ENCODE measurements around the gene GPD1.
"Not testable (repeated sequence)": the region's sequence is repeated elsewhere in the genome, so short reads cannot be mapped to it uniquely, and the experiment has no call there.

Gene GPD1

GRCh38 chr12:50132505-50133135 lies 28.8 kb downstream of the GPD1 start:
- no peak for DNase-seq

GRCh38 chr12:50142993-50143392 lies 39.2 kb downstream of the GPD1 start:
- no peak for DNase-seq

GRCh38 chr12:50145439-50145838 lies 41.6 kb downstream of the GPD1 start:
- DNase-seq = no peak

GRCh38 chr12:50147281-50147680 lies 43.5 kb downstream of the GPD1 start:
- DNase-seq = no peak

- not testable (repeated sequence) for DNase-seq
Measured at GRCh38 chr12:50148011-50148410, 44.2 kb downstream of the GPD1 start.

DNA sequence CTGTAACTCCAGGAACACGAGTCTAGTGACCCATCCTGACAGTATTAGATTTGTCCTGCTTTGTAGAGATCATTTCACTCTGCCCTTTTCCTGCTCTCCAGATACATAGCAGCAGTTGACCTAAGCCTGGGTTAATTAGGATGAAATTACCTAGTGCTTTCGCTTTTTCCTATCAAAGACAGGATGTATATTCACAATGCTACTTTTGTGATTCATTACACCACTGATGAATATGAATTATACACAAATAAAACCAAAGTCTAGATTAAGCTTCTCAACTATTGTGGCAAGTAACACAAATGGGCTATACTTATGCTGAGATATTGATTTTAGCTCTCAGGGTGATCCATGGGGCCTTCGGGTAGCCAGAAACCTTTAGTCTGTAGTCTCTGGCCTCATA lies 45.5 kb downstream of the GPD1 start:
- DNase-seq = no peak

DNA sequence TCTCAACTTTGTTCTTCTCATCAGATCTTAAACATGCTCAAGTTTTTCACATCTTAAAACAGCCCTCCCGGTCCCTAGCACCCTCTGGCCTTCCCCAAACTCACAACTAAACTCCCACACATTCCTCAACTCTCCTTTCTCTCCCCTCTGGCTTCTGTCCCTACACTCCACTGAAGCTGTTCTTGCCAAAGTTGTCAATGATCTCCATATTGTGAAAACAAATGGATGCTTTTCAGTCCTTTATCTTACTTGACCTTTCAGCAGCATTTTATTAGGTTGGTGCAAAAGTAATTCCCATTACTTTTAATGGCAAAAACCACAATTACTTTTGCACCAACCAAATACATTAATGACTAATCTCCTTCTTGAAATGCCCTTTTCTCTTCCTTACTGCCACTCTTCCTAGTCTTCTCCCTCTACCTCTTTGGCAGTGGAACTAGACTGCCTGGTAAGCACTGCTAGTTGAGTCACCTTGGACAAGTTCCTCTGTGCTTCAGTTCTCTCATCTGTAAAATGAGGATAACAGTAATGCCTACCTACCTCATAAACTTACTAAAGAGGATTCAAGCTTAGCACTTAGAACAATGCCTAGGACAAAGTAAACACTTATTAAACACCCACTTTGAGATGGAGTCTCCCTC lies 47.4 kb downstream of the GPD1 start:
- DNase-seq = no peak

DNA sequence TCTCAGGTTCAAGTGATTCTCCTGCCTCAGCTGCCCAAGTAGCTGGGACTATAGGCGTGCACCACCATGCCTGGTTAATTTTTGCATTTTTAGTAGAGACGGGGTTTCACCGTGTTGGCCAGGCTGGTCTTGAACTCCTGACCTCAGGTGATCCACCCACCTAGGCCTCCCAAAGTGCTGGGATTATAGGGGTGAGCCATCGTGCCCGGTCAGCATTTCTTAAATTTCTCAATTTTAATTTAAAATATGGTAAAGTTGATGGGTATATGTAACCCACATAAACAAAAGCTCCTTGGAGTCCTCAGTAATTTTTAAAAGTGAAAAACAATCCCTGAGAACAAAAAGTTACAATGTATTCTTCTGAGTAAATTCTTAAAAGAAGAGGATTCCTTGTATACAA lies 51.1 kb downstream of the GPD1 start:
- DNase-seq = not testable (repeated sequence)

- no peak for DNase-seq
Measured at GRCh38 chr12:50156641-50157040, 52.8 kb downstream of the GPD1 start.

DNA sequence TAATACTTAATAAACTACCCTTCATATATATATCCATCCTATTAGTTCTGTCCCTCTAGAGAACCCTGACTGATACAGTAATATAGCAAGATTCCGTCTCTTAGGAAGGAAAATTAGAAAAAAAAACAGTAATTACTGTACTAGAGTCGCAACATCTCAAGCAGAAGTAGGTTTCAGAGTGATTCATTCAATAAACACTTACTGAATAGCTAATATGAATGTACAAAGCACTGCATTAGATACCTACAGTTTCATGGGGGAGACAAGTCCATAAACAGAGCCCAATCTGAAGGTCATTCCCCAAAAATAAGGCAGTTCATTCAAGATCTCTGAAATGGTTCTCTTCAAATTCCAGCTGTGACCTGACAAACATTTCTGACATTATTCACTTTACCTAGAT lies 53.5 kb downstream of the GPD1 start:
- no peak for DNase-seq

DNA sequence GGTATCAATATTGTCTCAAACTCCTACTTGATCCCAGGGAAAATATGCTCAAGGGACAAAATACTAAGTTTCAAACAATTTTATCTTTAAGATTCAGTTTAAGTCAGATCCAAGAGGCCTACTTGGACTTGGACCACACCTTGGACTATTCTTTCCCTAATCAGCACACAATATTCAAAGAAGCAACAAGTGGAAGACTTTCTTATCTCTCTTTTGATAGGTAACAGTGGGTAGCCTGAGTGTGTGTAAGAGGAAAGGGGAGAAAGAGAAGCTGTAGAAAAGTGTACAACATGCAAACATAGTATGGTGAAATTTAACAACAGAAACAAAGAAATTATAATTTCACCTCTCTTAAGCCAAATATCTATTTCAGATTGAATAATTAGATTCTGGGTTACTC lies 56.8 kb downstream of the GPD1 start:
- no peak for DNase-seq
